Neural progenitor cell (in vitro differentiated cells): ENCODE measurements around the gene PRKAR1A. TPM values are rescaled to one million over a fixed set of nuclear protein-coding genes. Genes with fewer than 3 reads are reported as not detected.

Source experiments
- DNase-seq: peaks from one replicate; pipeline ENCODE4 v3.0.0-alpha.2; 2016; ENCODE audit warnings: low spot score
- H2AFZ ChIP-seq: fragments of 200-600 bp; sonication (generic); replicated peaks from 2 replicates; pipeline ENCODE4 v1.6.1; 2016; ENCODE audit warnings: antibody characterized with exemption
- H3F3A ChIP-seq: fragments of 200-600 bp; sonication (generic); 2 replicates; pipeline ENCODE4 v1.6.1; 2016; ENCODE audit warnings: antibody characterized with exemption, low read depth
- H3K27ac ChIP-seq: fragments of 200-600 bp; sonication (generic); 2 replicates; pipeline ENCODE4 v1.5.1; 2016; ENCODE audit warnings: mild to moderate bottlenecking
- H3K27me3 ChIP-seq: fragments of 200-600 bp; sonication (generic); 2 replicates; pipeline ENCODE4 v1.6.1; 2016; ENCODE audit warnings: mild to moderate bottlenecking, moderate library complexity
- H3K36me3 ChIP-seq: fragments of 200-600 bp; sonication (generic); 2 replicates; pipeline ENCODE4 v1.5.1; 2016
- H3K4me1 ChIP-seq: fragments of 200-600 bp; sonication (generic); 2 replicates; pipeline ENCODE4 v1.6.1; 2016; ENCODE audit warnings: mixed run types
- H3K4me2 ChIP-seq: fragments of 200-600 bp; sonication (generic); 2 replicates; pipeline ENCODE4 v1.6.1; 2016
- H3K4me3 ChIP-seq: fragments of 200-600 bp; sonication (generic); 2 replicates; pipeline ENCODE4 v1.5.1; 2016
- H3K79me2 ChIP-seq: fragments of 200-600 bp; sonication (generic); 2 replicates; pipeline ENCODE4 v1.6.1; 2016; ENCODE audit warnings: low read depth
- H3K9ac ChIP-seq: fragments of 200-600 bp; sonication (generic); 2 replicates; pipeline ENCODE4 v1.6.1; 2016
- H3K9me3 ChIP-seq: fragments of 200-600 bp; sonication (generic); 2 replicates; pipeline ENCODE4 v1.5.1; 2016; ENCODE audit warnings: low read depth
- H4K20me1 ChIP-seq: fragments of 200-600 bp; sonication (generic); 2 replicates; pipeline ENCODE4 v1.6.1; 2016; ENCODE audit warnings: low read depth
- H3K27ac Mint-ChIP-seq: 3 replicates; pipeline ENCODE4 v1.8.0; 2021; ENCODE audit warnings: mixed read lengths
- H3K27me3 Mint-ChIP-seq: 2 replicates; pipeline ENCODE4 v1.8.0; 2022; ENCODE audit warnings: low read depth, mild to moderate bottlenecking, inconsistent platforms, moderate library complexity, mixed read lengths; ENCODE audit not compliant: insufficient read depth
- H3K36me3 Mint-ChIP-seq: 3 replicates; pipeline ENCODE4 v1.8.0; 2021; ENCODE audit warnings: mixed read lengths
- H3K4me1 Mint-ChIP-seq: 3 replicates; pipeline ENCODE4 v1.8.0; 2021; ENCODE audit warnings: mixed read lengths
- H3K4me3 Mint-ChIP-seq: 3 replicates; pipeline ENCODE4 v1.8.0; 2021; ENCODE audit warnings: mild to moderate bottlenecking, moderate library complexity, mixed read lengths
- H3K9me3 Mint-ChIP-seq: 3 replicates; pipeline ENCODE4 v1.8.0; 2020; ENCODE audit warnings: mixed read lengths
- EZH2 ChIP-seq: fragments of 200-600 bp; sonication (generic); IDR thresholded peaks from 2 replicates; pipeline ENCODE4 v1.6.1; 2017; ENCODE audit warnings: antibody characterized with exemption, mild to moderate bottlenecking, moderate library complexity
- EZH2phosphoT487 ChIP-seq: fragments of 200-600 bp; sonication (generic); IDR thresholded peaks from 2 replicates; pipeline ENCODE4 v1.6.1; 2017; ENCODE audit warnings: antibody characterized with exemption
- total RNA-seq: library from RNA; depleted of rRNA; stranded (reverse); fragments of >200 nt; gene quantifications from 2 replicates; pipeline ENCODE4 v1.2.3, GENCODE V29; 2015; ENCODE audit warnings: low replicate concordance
- TF ChIP-seq, protein P1 (sequence below): fragments of 200-600 bp; sonication (generic); IDR thresholded peaks from 2 replicates; pipeline ENCODE4 v1.5.1; 2017; ENCODE audit warnings: antibody characterized with exemption, mild to moderate bottlenecking

PRKAR1A gene
- total RNA-seq, 1 donor from 2014 or later = 168 TPM

DNA sequence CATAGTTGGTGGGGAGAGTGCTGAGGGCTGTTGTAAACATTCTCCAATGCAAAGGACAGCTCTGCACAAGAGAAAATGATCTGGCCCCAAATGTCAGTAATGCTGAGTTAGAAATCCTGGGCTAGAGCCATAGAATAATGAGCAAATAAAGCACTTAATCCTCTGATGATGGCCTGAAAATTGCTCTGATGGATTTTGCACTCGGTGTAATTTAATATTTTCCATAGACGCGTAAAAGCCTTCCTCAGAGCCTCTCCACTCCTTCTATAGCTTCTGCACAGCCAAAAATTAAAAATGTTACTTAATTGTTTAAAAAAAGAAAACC is 65.2 kb downstream of the PRKAR1A start:
- no peaks in the 10 kb centered on the region for H3K27me3 ChIP-seq
- TF ChIP-seq EZH2phosphoT487 = no peak
- TF ChIP-seq, protein P1, sequence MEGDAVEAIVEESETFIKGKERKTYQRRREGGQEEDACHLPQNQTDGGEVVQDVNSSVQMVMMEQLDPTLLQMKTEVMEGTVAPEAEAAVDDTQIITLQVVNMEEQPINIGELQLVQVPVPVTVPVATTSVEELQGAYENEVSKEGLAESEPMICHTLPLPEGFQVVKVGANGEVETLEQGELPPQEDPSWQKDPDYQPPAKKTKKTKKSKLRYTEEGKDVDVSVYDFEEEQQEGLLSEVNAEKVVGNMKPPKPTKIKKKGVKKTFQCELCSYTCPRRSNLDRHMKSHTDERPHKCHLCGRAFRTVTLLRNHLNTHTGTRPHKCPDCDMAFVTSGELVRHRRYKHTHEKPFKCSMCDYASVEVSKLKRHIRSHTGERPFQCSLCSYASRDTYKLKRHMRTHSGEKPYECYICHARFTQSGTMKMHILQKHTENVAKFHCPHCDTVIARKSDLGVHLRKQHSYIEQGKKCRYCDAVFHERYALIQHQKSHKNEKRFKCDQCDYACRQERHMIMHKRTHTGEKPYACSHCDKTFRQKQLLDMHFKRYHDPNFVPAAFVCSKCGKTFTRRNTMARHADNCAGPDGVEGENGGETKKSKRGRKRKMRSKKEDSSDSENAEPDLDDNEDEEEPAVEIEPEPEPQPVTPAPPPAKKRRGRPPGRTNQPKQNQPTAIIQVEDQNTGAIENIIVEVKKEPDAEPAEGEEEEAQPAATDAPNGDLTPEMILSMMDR = no peak
- no peak for TF ChIP-seq EZH2
- H3K79me2 ChIP-seq = no peaks in the 10 kb centered on the region
- no peak overlapping the region for H3K9ac ChIP-seq
- H2AFZ ChIP-seq = no peak overlapping the region
- peaks cover 41% of the 10 kb centered on the region for H3K4me1 Mint-ChIP-seq
- H3K4me2 ChIP-seq = no peak overlapping the region
- H3K27ac ChIP-seq = no peak overlapping the region
- H3K4me3 Mint-ChIP-seq = no peak overlapping the region
- H4K20me1 ChIP-seq = no peaks in the 10 kb centered on the region
- H3F3A ChIP-seq = no peaks in the 10 kb centered on the region
- H3K9me3 ChIP-seq = no peaks in the 10 kb centered on the region
- H3K27me3 Mint-ChIP-seq = peaks cover 5% of the 10 kb centered on the region
- no peak for DNase-seq
- H3K36me3 ChIP-seq = no peaks in the 10 kb centered on the region
- no peaks in the 10 kb centered on the region for H3K4me1 ChIP-seq
- H3K27ac Mint-ChIP-seq = no peak overlapping the region
- H3K36me3 Mint-ChIP-seq = peaks cover 3% of the 10 kb centered on the region
- H3K4me3 ChIP-seq = no peak overlapping the region
- peaks cover 7% of the 10 kb centered on the region for H3K9me3 Mint-ChIP-seq

DNA sequence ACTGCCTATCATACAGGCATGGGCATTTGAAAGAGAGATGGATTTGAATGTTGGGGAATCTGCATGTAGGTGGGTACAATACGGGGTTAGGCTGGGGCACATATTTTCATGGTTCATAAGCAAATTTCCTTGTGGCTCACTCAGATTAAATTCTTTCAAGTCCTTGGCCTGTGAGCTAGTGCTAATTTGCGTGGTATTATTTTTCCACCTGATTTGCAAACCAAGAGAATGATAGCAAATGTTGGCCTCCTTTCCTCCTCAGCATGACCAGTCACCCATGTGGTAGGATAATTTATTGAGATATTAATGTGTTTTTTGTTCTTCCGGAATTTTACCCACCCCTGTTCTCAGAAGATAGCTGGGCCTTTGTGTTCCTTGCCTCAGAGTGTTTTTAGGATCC is 66.0 kb downstream of the PRKAR1A start:
- H3F3A ChIP-seq = no peaks in the 10 kb centered on the region
- peaks cover 42% of the 10 kb centered on the region for H3K4me1 Mint-ChIP-seq
- peaks cover 3% of the 10 kb centered on the region for H3K36me3 Mint-ChIP-seq
- no peak overlapping the region for H3K4me2 ChIP-seq
- no peaks in the 10 kb centered on the region for H4K20me1 ChIP-seq
- peaks cover 6% of the 10 kb centered on the region for H3K27me3 Mint-ChIP-seq
- no peak overlapping the region for H3K27ac Mint-ChIP-seq
- no peak for DNase-seq
- no peaks in the 10 kb centered on the region for H3K4me1 ChIP-seq
- no peak overlapping the region for H3K27ac ChIP-seq
- no peak overlapping the region for H3K4me3 Mint-ChIP-seq
- no peak for TF ChIP-seq EZH2phosphoT487
- TF ChIP-seq, protein P1 = no peak
- TF ChIP-seq EZH2 = no peak
- peaks cover 7% of the 10 kb centered on the region for H3K9me3 Mint-ChIP-seq
- H3K79me2 ChIP-seq = no peaks in the 10 kb centered on the region
- no peak overlapping the region for H3K4me3 ChIP-seq
- no peaks in the 10 kb centered on the region for H3K36me3 ChIP-seq
- no peaks in the 10 kb centered on the region for H3K9me3 ChIP-seq
- H3K27me3 ChIP-seq = no peaks in the 10 kb centered on the region
- no peak overlapping the region for H3K9ac ChIP-seq
- H2AFZ ChIP-seq = no peak overlapping the region

DNA sequence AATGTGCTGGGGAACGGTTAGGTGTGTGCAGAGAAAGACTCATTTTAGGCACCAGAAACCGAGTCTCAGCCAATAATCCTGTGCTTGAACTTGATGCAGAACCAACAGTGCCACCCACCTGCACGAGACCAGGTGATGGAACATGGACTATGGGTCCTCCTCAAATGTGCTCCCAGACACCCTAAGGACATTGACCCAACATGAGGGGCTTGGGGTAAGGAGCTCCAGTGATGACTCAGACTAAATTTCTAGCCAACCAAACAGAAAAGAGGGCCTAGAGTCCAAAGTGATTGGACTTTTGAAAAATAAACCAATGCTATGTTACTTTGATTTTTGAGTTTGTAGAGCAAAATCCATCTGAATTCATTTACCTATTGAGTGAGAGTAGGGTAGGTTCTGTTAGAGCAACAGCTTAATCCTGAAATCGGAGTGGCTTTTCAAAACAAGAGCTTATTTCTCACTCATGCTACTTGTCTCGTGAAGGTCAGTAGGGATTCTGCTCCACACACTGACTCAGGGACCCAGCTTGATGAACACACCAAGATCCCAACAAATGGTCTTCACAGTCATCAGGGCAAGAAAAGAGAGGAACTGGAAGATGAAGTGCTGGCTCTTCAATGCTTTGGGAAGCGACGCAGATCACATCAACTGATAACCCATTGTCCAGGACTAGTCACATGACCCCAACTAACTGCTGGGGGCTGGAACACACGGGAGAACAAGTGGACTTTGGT is 67.1 kb downstream of the PRKAR1A start:
- Histone ChIP-seq H3K79me2 (no peaks in the 10 kb centered on the region), H3F3A (no peaks in the 10 kb centered on the region), H3K27me3 (no peaks in the 10 kb centered on the region), H2AFZ (no peak overlapping the region), H3K4me1 (no peaks in the 10 kb centered on the region), H3K9me3 (no peaks in the 10 kb centered on the region), H3K4me2 (no peak overlapping the region), H3K9ac (no peak overlapping the region), H3K27ac (no peak overlapping the region), H4K20me1 (no peaks in the 10 kb centered on the region), H3K36me3 (no peaks in the 10 kb centered on the region), H3K4me3 (no peak overlapping the region)
- H3K27ac Mint-ChIP-seq = peak overlapping the region; percentile 65
- DNase-seq = no peak
- peaks cover 3% of the 10 kb centered on the region for H3K36me3 Mint-ChIP-seq
- H3K4me3 Mint-ChIP-seq = no peak overlapping the region
- H3K9me3 Mint-ChIP-seq = peaks cover 7% of the 10 kb centered on the region
- H3K4me1 Mint-ChIP-seq = peaks cover 43% of the 10 kb centered on the region
- TF ChIP-seq EZH2 = no peak
- peaks cover 3% of the 10 kb centered on the region for H3K27me3 Mint-ChIP-seq

- H3K27me3 ChIP-seq = no peaks in the 10 kb centered on the region
Measured at GRCh38 chr17:68580236-68580770, 68.1 kb downstream of the PRKAR1A start.

More at GRCh38 chr17:68580236-68580770, 68.1 kb downstream of the PRKAR1A start:
- H3K4me3 ChIP-seq = no peak overlapping the region
- TF ChIP-seq EZH2 = no peak
- TF ChIP-seq, protein P1 = no peak
- no peaks in the 10 kb centered on the region for H3K79me2 ChIP-seq
- Mint-ChIP-seq H3K4me3 (no peak overlapping the region), H3K4me1 (peaks cover 52% of the 10 kb centered on the region), H3K9me3 (peaks cover 7% of the 10 kb centered on the region), H3K27me3 (peaks cover 3% of the 10 kb centered on the region), H3K36me3 (peaks cover 3% of the 10 kb centered on the region), H3K27ac (peak overlapping the region; percentile 29)
- no peak overlapping the region for H2AFZ ChIP-seq
- DNase-seq = no peak
- no peaks in the 10 kb centered on the region for H3K4me1 ChIP-seq
- no peak overlapping the region for H3K9ac ChIP-seq
- H3K27ac ChIP-seq = no peak overlapping the region
- no peaks in the 10 kb centered on the region for H3K36me3 ChIP-seq
- H3K4me2 ChIP-seq = no peak overlapping the region
- H3K9me3 ChIP-seq = no peaks in the 10 kb centered on the region
- no peaks in the 10 kb centered on the region for H4K20me1 ChIP-seq
- H3F3A ChIP-seq = no peaks in the 10 kb centered on the region
